ENCODE measurements around the gene CYSLTR2. TPM values are rescaled to one million over a fixed set of nuclear protein-coding genes. Genes with fewer than 3 reads are reported as not detected.
A peak's percentile ranks its signal among the peaks of the same experiment; 100 is the strongest.

CYSLTR2 gene
- total RNA-seq, 4 donors from 2014 or later, result 0.80 to 1.2 (median 0.83) TPM; not detected in 1

DNA sequence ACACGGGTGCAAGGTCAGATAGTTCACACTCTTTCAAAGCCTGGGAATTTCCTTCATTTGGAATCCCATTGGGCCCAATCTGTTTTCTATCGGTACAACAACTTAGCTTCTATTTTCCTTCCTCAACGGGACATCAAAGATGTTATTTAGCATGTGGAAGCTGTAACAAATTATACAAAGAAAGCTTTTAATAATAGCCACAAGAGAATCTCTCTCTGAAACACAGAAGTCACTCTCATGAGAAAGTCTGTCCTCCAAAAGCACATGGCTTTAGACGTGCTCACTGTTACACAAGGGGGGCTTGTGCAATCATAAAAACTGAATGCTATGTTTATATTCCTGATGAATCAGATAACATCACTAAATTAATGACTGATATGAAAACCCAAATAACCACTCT lies 28.9 kb upstream of the CYSLTR2 start:
- no peak overlapping the region for H3K27ac ChIP-seq

DNA sequence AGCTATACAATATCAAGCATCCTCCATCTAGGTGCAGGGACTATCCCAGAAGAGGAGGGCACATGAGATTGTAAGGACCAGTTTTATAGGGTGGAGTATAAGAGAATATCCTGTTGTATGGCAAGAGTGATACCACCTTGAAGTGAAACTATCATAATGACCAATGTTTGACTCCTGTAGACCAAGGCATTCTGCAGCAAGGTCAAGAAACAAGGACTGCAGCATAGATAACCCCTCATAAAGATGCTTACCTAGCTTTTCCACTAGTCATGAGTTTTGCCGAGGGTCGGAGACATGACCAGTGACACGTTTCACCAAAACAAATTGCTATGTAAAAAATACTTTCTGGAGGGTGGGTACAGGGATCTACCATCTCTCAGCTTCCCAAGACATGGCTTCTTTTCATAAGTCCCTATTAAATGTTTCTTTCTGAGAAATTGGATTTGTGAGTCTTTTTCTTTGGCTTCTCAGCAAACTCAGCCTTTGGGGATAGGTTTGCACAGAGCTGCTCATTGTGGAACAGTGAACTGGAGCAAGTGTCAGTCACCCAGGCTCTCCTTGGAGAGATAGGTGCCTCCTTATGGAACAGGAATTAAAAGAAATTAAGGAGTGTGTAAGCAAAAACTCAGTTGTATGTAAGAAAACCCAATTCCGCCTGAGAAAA lies 28.2 kb upstream of the CYSLTR2 start:
- no peak for DNase-seq
- Histone ChIP-seq H3K4me1 (no peaks in the 10 kb centered on the region), H3K27ac (no peak overlapping the region), H3K9me3 (peaks cover 0 to 8% (median 2%) of the 10 kb centered on the region in 4 donors), H3K36me3 (no peaks in the 10 kb centered on the region), H3K4me3 (no peak overlapping the region), H3K27me3 (no peaks in the 10 kb centered on the region)
- TF ChIP-seq POLR2A (IDR thresholded peaks at IDR 0.05), result no peak
- TF ChIP-seq, protein P1, sequence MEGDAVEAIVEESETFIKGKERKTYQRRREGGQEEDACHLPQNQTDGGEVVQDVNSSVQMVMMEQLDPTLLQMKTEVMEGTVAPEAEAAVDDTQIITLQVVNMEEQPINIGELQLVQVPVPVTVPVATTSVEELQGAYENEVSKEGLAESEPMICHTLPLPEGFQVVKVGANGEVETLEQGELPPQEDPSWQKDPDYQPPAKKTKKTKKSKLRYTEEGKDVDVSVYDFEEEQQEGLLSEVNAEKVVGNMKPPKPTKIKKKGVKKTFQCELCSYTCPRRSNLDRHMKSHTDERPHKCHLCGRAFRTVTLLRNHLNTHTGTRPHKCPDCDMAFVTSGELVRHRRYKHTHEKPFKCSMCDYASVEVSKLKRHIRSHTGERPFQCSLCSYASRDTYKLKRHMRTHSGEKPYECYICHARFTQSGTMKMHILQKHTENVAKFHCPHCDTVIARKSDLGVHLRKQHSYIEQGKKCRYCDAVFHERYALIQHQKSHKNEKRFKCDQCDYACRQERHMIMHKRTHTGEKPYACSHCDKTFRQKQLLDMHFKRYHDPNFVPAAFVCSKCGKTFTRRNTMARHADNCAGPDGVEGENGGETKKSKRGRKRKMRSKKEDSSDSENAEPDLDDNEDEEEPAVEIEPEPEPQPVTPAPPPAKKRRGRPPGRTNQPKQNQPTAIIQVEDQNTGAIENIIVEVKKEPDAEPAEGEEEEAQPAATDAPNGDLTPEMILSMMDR (IDR thresholded peaks at IDR 0.05), result no peak

More for the DNA sequence above, 28.9 kb upstream of the CYSLTR2 start:
- peaks cover 0 to 8% (median 4%) of the 10 kb centered on the region in 4 donors for H3K9me3 ChIP-seq
- H3K4me1 ChIP-seq, result no peaks in the 10 kb centered on the region
- DNase-seq, result no peak
- no peaks in the 10 kb centered on the region for H3K36me3 ChIP-seq
- no peak for TF ChIP-seq POLR2A (IDR thresholded peaks at IDR 0.05)
- TF ChIP-seq, protein P1 (IDR thresholded peaks at IDR 0.05), result no peak
- H3K4me3 ChIP-seq, result no peak overlapping the region
- H3K27me3 ChIP-seq, result no peaks in the 10 kb centered on the region

DNA sequence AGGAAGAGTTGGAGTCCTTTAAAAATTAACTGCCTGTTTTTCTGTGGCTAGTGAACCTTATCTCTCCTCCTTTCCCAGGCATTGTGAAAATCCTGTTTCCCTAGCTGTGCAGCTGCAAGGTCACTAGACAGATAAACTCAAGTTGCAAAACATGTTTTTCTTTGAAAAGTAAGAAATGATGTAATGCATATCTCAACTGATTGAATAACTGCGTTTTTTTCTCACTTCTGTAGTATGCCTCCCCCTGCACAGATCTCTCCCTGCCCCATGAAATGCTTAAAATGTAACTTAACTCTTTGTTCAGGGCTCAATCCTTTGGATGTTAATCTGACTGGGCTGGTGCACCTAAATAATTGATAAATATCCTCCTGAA lies 27.7 kb upstream of the CYSLTR2 start:
- H3K27ac ChIP-seq, result no peak overlapping the region
- no peaks in the 10 kb centered on the region for H3K27me3 ChIP-seq
- no peak for TF ChIP-seq POLR2A (IDR thresholded peaks at IDR 0.05)
- TF ChIP-seq, protein P1 (IDR thresholded peaks at IDR 0.05), result no peak
- DNase-seq, result no peak
- H3K4me3 ChIP-seq, result no peak overlapping the region
- peaks cover 0 to 8% (median 2%) of the 10 kb centered on the region in 4 donors for H3K9me3 ChIP-seq
- H3K36me3 ChIP-seq, result no peaks in the 10 kb centered on the region
- H3K4me1 ChIP-seq, result no peaks in the 10 kb centered on the region

DNA sequence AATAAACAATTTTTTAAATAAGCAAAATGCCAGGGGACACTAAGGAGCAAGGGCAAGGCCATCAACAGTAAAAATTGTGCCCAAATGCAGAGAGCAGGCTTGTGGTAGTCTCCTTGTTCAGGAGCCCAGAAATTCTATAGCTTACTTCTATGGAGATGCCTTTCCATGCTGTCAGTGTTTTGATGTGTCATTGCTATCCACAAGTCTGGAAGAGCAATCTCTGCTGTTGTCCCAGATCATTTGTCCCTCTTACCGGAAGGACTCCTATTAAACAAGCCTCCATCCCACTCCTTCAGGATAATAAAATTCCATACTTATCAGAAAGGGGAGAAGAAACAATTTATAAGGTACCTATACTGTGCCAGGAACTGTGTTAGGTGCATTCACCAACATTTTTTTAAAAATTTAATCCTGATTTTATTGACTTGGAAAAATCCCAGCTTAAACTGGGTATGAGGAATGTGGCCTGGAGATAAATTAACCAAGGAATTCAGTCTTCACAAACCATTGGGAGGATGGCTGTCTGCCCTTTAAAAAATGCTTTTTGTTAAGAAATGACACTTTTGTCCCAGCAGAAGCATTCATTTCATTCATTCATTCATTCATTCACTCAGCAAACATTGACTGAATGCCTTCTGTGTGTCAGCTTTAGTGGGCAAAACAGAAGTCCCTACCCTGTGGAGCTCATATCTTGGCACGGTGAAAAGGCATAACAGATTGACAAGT lies 26.8 kb upstream of the CYSLTR2 start:
- Histone ChIP-seq H3K9me3 (peaks cover 0 to 2% (median 0%) of the 10 kb centered on the region in 4 donors), H3K4me1 (no peaks in the 10 kb centered on the region), H3K4me3 (no peak overlapping the region), H3K27me3 (no peaks in the 10 kb centered on the region), H3K27ac (no peak overlapping the region), H3K36me3 (no peaks in the 10 kb centered on the region)
- no peak for DNase-seq
- TF ChIP-seq POLR2A (IDR thresholded peaks at IDR 0.05), result no peak
- TF ChIP-seq, protein P1 (IDR thresholded peaks at IDR 0.05), result no peak

DNA sequence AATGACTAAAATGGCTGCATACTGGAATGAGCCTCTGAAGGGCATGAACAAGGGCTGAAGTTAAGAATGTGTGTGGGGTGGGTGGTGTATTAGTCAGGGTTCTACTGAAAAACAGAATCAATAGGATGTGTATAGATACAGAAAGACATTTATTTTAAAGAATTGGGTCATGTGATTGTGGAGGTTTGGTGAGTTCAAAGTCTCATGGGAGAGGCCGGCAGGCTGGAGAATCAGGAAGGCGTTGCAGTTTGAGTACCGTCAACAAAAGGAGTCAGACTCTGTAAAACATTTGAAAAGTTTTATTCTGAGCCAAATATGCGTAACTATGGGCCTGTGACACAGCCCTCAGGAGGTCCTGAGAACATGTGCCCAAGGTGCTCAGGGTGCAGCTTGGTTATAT lies 24.5 kb upstream of the CYSLTR2 start:
- no peak for DNase-seq
- Histone ChIP-seq H3K27me3 (no peaks in the 10 kb centered on the region), H3K36me3 (no peaks in the 10 kb centered on the region), H3K9me3 (peaks cover 0 to 5% (median 0%) of the 10 kb centered on the region in 4 donors), H3K27ac (peak overlapping the region in 2 of 4 donors; percentile 15 to 28), H3K4me1 (no peaks in the 10 kb centered on the region), H3K4me3 (no peak overlapping the region)
- TF ChIP-seq POLR2A (IDR thresholded peaks at IDR 0.05), result no peak
- TF ChIP-seq, protein P1 (IDR thresholded peaks at IDR 0.05), result no peak
